DMS53 treated with DMSO at 0.1 percent for 48 hours (cell line): Measurements from ENCODE around the gene ACTR1B.
"Not testable (repeated sequence)": the region's sequence is repeated elsewhere in the genome, so short reads cannot be mapped to it uniquely, and the experiment has no call there.

Source experiments
- DNase-seq: peaks from one replicate; lab custom pipeline; 2025; ENCODE audit not compliant: unreplicated experiment; lab: John Stamatoyannopoulos, UW

The ACTR1B gene

GRCh38 chr2:97618939-97619827 lies 44.7 kb downstream of the ACTR1B start:
- not testable (repeated sequence) for DNase-seq

GRCh38 chr2:97617911-97618310 lies 45.9 kb downstream of the ACTR1B start:
- DNase-seq = no peak

GRCh38 chr2:97615746-97616145 lies 48.1 kb downstream of the ACTR1B start:
- DNase-seq = not testable (repeated sequence)

GRCh38 chr2:97611895-97612294 lies 51.9 kb downstream of the ACTR1B start:
- DNase-seq = not testable (repeated sequence)

- DNase-seq = not testable (repeated sequence)
These were observed 55.1 kb downstream of the ACTR1B start for GRCh38 chr2:97608745-97609144.
